Naive thymus-derived CD8-positive, alpha-beta T cell (primary cell): ENCODE measurements around the gene PROK2. TPM values are rescaled to one million over a fixed set of nuclear protein-coding genes. Genes with fewer than 3 reads are reported as not detected.

Experiments used
- ATAC-seq, 2 donors: fragments of 150-1000 bp; cut with Tn5 transposase in 1 of 2; sonication (Bioruptor Pico), chemical (Tn5 transposase) in 1 of 2; 1 replicate in 1 of 2; 2 replicates in 1 of 2; pipeline ENCODE4 v1.10.0; 2021; ENCODE audit warnings: mild to moderate bottlenecking in 2 of 2, moderate library complexity in 2 of 2
- POLR2A ChIA-PET: fragments of 350-600 bp; sonication (Branson Sonifier 250); formaldehyde crosslinking; loops from one replicate; lab custom pipeline; 2021; ENCODE audit warnings: antibody characterized with exemption; lab: Charles Lee
- DNase-seq, 10 donors: peaks; one replicate each; pipeline versions ENCODE4 v3.0.0 to v3.0.0-alpha.2; 2020 to 2022
- H3K27ac Mint-ChIP-seq, 10 donors: one replicate each; pipeline ENCODE4 v1.8.0; 2020 to 2022; ENCODE audit warnings: mild to moderate bottlenecking in 10 of 10, mixed read lengths in 10 of 10, moderate library complexity in 4 of 10, inconsistent platforms in 1 of 10
- H3K27me3 Mint-ChIP-seq, 5 donors: one replicate each; pipeline ENCODE4 v1.8.0; 2021 to 2022; ENCODE audit warnings: mixed read lengths in 5 of 5
- H3K36me3 Mint-ChIP-seq, 3 donors: one replicate each; pipeline ENCODE4 v1.8.0; 2020 to 2022; ENCODE audit warnings: mixed read lengths in 3 of 3, mild to moderate bottlenecking in 2 of 3, inconsistent platforms in 1 of 3
- H3K4me1 Mint-ChIP-seq, 4 donors: one replicate each; pipeline ENCODE4 v1.8.0; 2021 to 2022; ENCODE audit warnings: mixed read lengths in 4 of 4
- H3K4me3 Mint-ChIP-seq, 10 donors: one replicate each; pipeline ENCODE4 v1.8.0; 2020 to 2022; ENCODE audit warnings: mild to moderate bottlenecking in 10 of 10, mixed read lengths in 10 of 10, moderate library complexity in 6 of 10, inconsistent platforms in 1 of 10
- H3K9me3 Mint-ChIP-seq, 9 donors: one replicate each; pipeline ENCODE4 v1.8.0; 2020 to 2022; ENCODE audit warnings: mixed read lengths in 9 of 9, mild to moderate bottlenecking in 3 of 9, inconsistent platforms in 1 of 9, moderate library complexity in 1 of 9
- polyA plus RNA-seq, 3 donors: library from polyadenylated mRNA; unstranded; fragments of 300-500 nt; fragmentation: Illumina TruSeq; gene quantifications; one replicate each; pipeline ENCODE4 v1.2.3, GENCODE V29; 2021
- total RNA-seq, 8 experiments: library from RNA in 2 of 8; stranded (reverse) in 2 of 8; gene quantifications; one replicate each; pipeline ENCODE4 v1.2.3 and lab custom pipeline; 2021 to 2026

Gene PROK2
- total and polyA plus RNA-seq, 5 experiments from 2014 or later = 0.91 TPM; not detected in 4

- no peak for ATAC-seq
- H3K27me3 Mint-ChIP-seq = peaks cover 26 to 74% (median 43%) of the 10 kb centered on the region in 5 donors
- peak in 1 of 10 donors; percentile 4 for DNase-seq
- H3K27ac Mint-ChIP-seq = peak overlapping the region in 1 of 10 donors; percentile 24
- peaks cover 2 to 31% (median 27%) of the 10 kb centered on the region in 4 donors for H3K4me1 Mint-ChIP-seq
- peak overlapping the region; percentile 12 to 84 (median 78) for H3K4me3 Mint-ChIP-seq
- no peaks in the 10 kb centered on the region for H3K9me3 Mint-ChIP-seq
- POLR2A ChIA-PET = interaction anchor here (0.6 kb wide), 1 partner anchor 1050 kb away, joined by 3 read pairs; no protein-coding TSS in a partner anchor
- H3K36me3 Mint-ChIP-seq = no peaks in the 10 kb centered on the region
These were observed 591 bp downstream of the PROK2 start for GRCh38 chr3:71784201-71784913.

GRCh38 chr3:71783152-71783551, 1.8 kb downstream of the PROK2 start:
- Mint-ChIP-seq H3K27me3 (peaks cover 26 to 74% (median 43%) of the 10 kb centered on the region in 5 donors), H3K4me3 (no peak overlapping the region), H3K9me3 (no peaks in the 10 kb centered on the region), H3K4me1 (peaks cover 2 to 32% (median 27%) of the 10 kb centered on the region in 4 donors), H3K27ac (no peak overlapping the region), H3K36me3 (no peaks in the 10 kb centered on the region)
- ATAC-seq = no peak
- DNase-seq = no peak
- POLR2A ChIA-PET = no interaction called here

GRCh38 chr3:71780430-71780829, 4.5 kb downstream of the PROK2 start:
- ATAC-seq (no peak), DNase-seq (no peak)
- POLR2A ChIA-PET = no interaction called here
- Mint-ChIP-seq H3K36me3 (no peaks in the 10 kb centered on the region), H3K4me1 (peaks cover 2 to 25% (median 20%) of the 10 kb centered on the region in 4 donors), H3K9me3 (no peaks in the 10 kb centered on the region), H3K27me3 (peaks cover 9 to 50% (median 36%) of the 10 kb centered on the region in 5 donors), H3K4me3 (no peak overlapping the region), H3K27ac (no peak overlapping the region)

- peaks cover 2 to 23% (median 17%) of the 10 kb centered on the region in 4 donors for H3K4me1 Mint-ChIP-seq
- H3K4me3 Mint-ChIP-seq = no peak overlapping the region
- H3K36me3 Mint-ChIP-seq = no peaks in the 10 kb centered on the region
- DNase-seq (no peak), ATAC-seq (no peak)
- peaks cover 7 to 48% (median 33%) of the 10 kb centered on the region in 5 donors for H3K27me3 Mint-ChIP-seq
- H3K9me3 Mint-ChIP-seq = no peaks in the 10 kb centered on the region
- no peak overlapping the region for H3K27ac Mint-ChIP-seq
- POLR2A ChIA-PET = no interaction called here
These were observed 5.1 kb downstream of the PROK2 start for GRCh38 chr3:71779674-71780377.

GRCh38 chr3:71778353-71778752, 6.6 kb downstream of the PROK2 start:
- H3K4me3 Mint-ChIP-seq = no peak overlapping the region

GRCh38 chr3:71776538-71776937, 8.4 kb downstream of the PROK2 start:
- H3K4me3 Mint-ChIP-seq = no peak overlapping the region
- no peak for ATAC-seq
- no peaks in the 10 kb centered on the region for H3K36me3 Mint-ChIP-seq
- no peaks in the 10 kb centered on the region for H3K9me3 Mint-ChIP-seq
- DNase-seq = no peak
- peaks cover 0 to 13% (median 9%) of the 10 kb centered on the region in 4 donors for H3K4me1 Mint-ChIP-seq
- peaks cover 0 to 27% (median 17%) of the 10 kb centered on the region in 5 donors for H3K27me3 Mint-ChIP-seq
- H3K27ac Mint-ChIP-seq = peak overlapping the region in 1 of 10 donors; percentile 63
- POLR2A ChIA-PET = no interaction called here

More at GRCh38 chr3:71778353-71778752, 6.6 kb downstream of the PROK2 start:
- H3K27me3 Mint-ChIP-seq = peaks cover 0 to 38% (median 23%) of the 10 kb centered on the region in 5 donors
- POLR2A ChIA-PET = no interaction called here
- peaks cover 0 to 13% (median 9%) of the 10 kb centered on the region in 4 donors for H3K4me1 Mint-ChIP-seq
- no peak for ATAC-seq
- no peak overlapping the region for H3K27ac Mint-ChIP-seq
- no peak for DNase-seq
- no peaks in the 10 kb centered on the region for H3K36me3 Mint-ChIP-seq
- no peaks in the 10 kb centered on the region for H3K9me3 Mint-ChIP-seq

- Mint-ChIP-seq H3K9me3 (no peaks in the 10 kb centered on the region), H3K4me1 (no peaks in the 10 kb centered on the region), H3K4me3 (no peak overlapping the region), H3K27me3 (peaks cover 0 to 6% (median 1%) of the 10 kb centered on the region in 5 donors), H3K36me3 (no peaks in the 10 kb centered on the region), H3K27ac (no peak overlapping the region)
- no peak for DNase-seq
- POLR2A ChIA-PET = no interaction called here
- ATAC-seq = no peak
These were observed 13.1 kb downstream of the PROK2 start for GRCh38 chr3:71771884-71772283.

GRCh38 chr3:71771126-71771525, 13.8 kb downstream of the PROK2 start:
- Mint-ChIP-seq H3K36me3 (no peaks in the 10 kb centered on the region), H3K9me3 (no peaks in the 10 kb centered on the region), H3K27ac (no peak overlapping the region), H3K27me3 (peaks cover 0 to 8% (median 1%) of the 10 kb centered on the region in 5 donors), H3K4me1 (no peaks in the 10 kb centered on the region), H3K4me3 (no peak overlapping the region)
- POLR2A ChIA-PET = no interaction called here
- no peak for DNase-seq
- no peak for ATAC-seq

GRCh38 chr3:71763426-71763825, 21.5 kb downstream of the PROK2 start:
- Mint-ChIP-seq H3K27ac (no peak overlapping the region), H3K36me3 (no peaks in the 10 kb centered on the region), H3K4me3 (no peak overlapping the region), H3K27me3 (peaks cover 3 to 21% (median 18%) of the 10 kb centered on the region in 5 donors), H3K9me3 (no peaks in the 10 kb centered on the region), H3K4me1 (no peaks in the 10 kb centered on the region)
- DNase-seq (no peak), ATAC-seq (no peak)
- POLR2A ChIA-PET = interaction anchor here (1.0 kb wide), 1 partner anchor 26 kb away, joined by 3 read pairs; no protein-coding TSS in a partner anchor

GRCh38 chr3:71760140-71760539, 24.8 kb downstream of the PROK2 start:
- Mint-ChIP-seq H3K27ac (no peak overlapping the region), H3K4me1 (peaks cover 0 to 7% (median 3%) of the 10 kb centered on the region in 4 donors), H3K4me3 (no peak overlapping the region), H3K27me3 (peaks cover 8 to 44% (median 28%) of the 10 kb centered on the region in 5 donors), H3K36me3 (no peaks in the 10 kb centered on the region), H3K9me3 (no peaks in the 10 kb centered on the region)
- ATAC-seq = no peak
- no peak for DNase-seq
- POLR2A ChIA-PET = no interaction called here

GRCh38 chr3:71759401-71759800, 25.5 kb downstream of the PROK2 start:
- Mint-ChIP-seq H3K9me3 (no peaks in the 10 kb centered on the region), H3K4me1 (peaks cover 0 to 10% (median 8%) of the 10 kb centered on the region in 4 donors), H3K27ac (no peak overlapping the region), H3K27me3 (peaks cover 8 to 49% (median 33%) of the 10 kb centered on the region in 5 donors), H3K36me3 (no peaks in the 10 kb centered on the region), H3K4me3 (no peak overlapping the region)
- POLR2A ChIA-PET = no interaction called here
- ATAC-seq = no peak
- no peak for DNase-seq

- Mint-ChIP-seq H3K9me3 (no peaks in the 10 kb centered on the region), H3K27me3 (peaks cover 8 to 49% (median 31%) of the 10 kb centered on the region in 5 donors), H3K4me3 (no peak overlapping the region), H3K27ac (no peak overlapping the region), H3K36me3 (no peaks in the 10 kb centered on the region), H3K4me1 (peaks cover 0 to 11% (median 8%) of the 10 kb centered on the region in 4 donors)
- DNase-seq (no peak), ATAC-seq (no peak)
- POLR2A ChIA-PET = interaction anchor here (0.7 kb wide), 1 partner anchor 470 kb away, joined by 3 read pairs; no protein-coding TSS in a partner anchor
These were observed 26.9 kb downstream of the PROK2 start for GRCh38 chr3:71758091-71758490.
